HepG2 (cell line): ENCODE measurements around the gene FAM170A.

Experiments used
- CTCF ChIP-seq: sonication (generic); formaldehyde crosslinking; IDR thresholded peaks from 2 replicates; pipeline ENCODE4 v1.5.0; 2020; ENCODE audit warnings: mild to moderate bottlenecking, missing genetic modification reagents, moderate library complexity
- E2F5 ChIP-seq: sonication (generic); formaldehyde crosslinking; conservative IDR thresholded peaks from 2 replicates; pipeline ENCODE4 v1.4.0; 2020; ENCODE audit warnings: missing genetic modification reagents
- SAFB2 ChIP-seq: sonication (generic); formaldehyde crosslinking; IDR thresholded peaks from 2 replicates; pipeline ENCODE4 v1.5.1; 2020; ENCODE audit warnings: missing genetic modification reagents, low read depth, mild to moderate bottlenecking, borderline replicate concordance
- TBP ChIP-seq: sonication (generic); formaldehyde crosslinking; IDR thresholded peaks from 2 replicates; pipeline ENCODE4 v1.5.0; 2020; ENCODE audit warnings: missing genetic modification reagents
- ZNF589 ChIP-seq: sonication (generic); formaldehyde crosslinking; conservative IDR thresholded peaks from 2 replicates; pipeline ENCODE4 v1.8.0; 2022; ENCODE audit warnings: mild to moderate bottlenecking, moderate library complexity, missing genetic modification reagents
- ZNF615 ChIP-seq: sonication (generic); formaldehyde crosslinking; IDR thresholded peaks from 2 replicates; pipeline ENCODE4 v1.5.0; 2020; ENCODE audit warnings: mild to moderate bottlenecking, missing genetic modification reagents, borderline replicate concordance
- TF ChIP-seq, protein P1 (sequence below): IDR thresholded peaks from 2 replicates; pipeline ENCODE4 v1.6.1; 2012; ENCODE audit warnings: inconsistent platforms

- TF ChIP-seq ZNF589 (no peak), E2F5 (CRISPR knock-in tag) (no peak), CTCF (no peak), SAFB2 (no peak), TBP (CRISPR knock-in tag) (no peak), ZNF615 (CRISPR knock-in tag) (no peak)
- TF ChIP-seq, protein P1, sequence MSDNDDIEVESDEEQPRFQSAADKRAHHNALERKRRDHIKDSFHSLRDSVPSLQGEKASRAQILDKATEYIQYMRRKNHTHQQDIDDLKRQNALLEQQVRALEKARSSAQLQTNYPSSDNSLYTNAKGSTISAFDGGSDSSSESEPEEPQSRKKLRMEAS = no peak
Measured at GRCh38 chr5:119680080-119680479, 50.7 kb downstream of the FAM170A start.
